Suprapubic skin (tissue), 4 donors: ENCODE data around the gene ASXL3. TPM values are rescaled to one million over a fixed set of nuclear protein-coding genes. Genes with fewer than 3 reads are reported as not detected.

Experiments used
- DNase-seq, 2 donors: peaks; one replicate each; pipeline ENCODE4 v3.0.0-alpha.2; 2019; ENCODE audit warnings: low spot score in 2 of 2
- H3K27ac ChIP-seq: fragments of 200-600 bp; sonication (generic); one replicate; pipeline ENCODE4 v1.5.1; 2019
- H3K27me3 ChIP-seq: fragments of 200-600 bp; sonication (generic); one replicate; pipeline ENCODE4 v1.5.1; 2019
- H3K36me3 ChIP-seq: fragments of 200-600 bp; sonication (generic); one replicate; pipeline ENCODE4 v1.5.1; 2019
- H3K4me1 ChIP-seq: fragments of 200-600 bp; sonication (generic); one replicate; pipeline ENCODE4 v1.5.1; 2019
- H3K4me3 ChIP-seq: fragments of 200-600 bp; sonication (generic); one replicate; pipeline ENCODE4 v1.5.1; 2019; ENCODE audit warnings: mild to moderate bottlenecking
- H3K9me3 ChIP-seq: fragments of 200-600 bp; sonication (generic); one replicate; pipeline ENCODE4 v1.5.1; 2019
- CTCF ChIP-seq, 2 donors: fragments of 200-600 bp in 1 of 2; fragments of 450-650 bp in 1 of 2; sonication (generic) in 1 of 2; IDR thresholded peaks; one replicate each; pipeline ENCODE4 v1.5.1; 2016 to 2019; ENCODE audit warnings: antibody characterized with exemption in 2 of 2, mild to moderate bottlenecking in 1 of 2, moderate library complexity in 1 of 2
- EP300 ChIP-seq: sonication (generic); formaldehyde crosslinking; IDR thresholded peaks from one replicate; pipeline ENCODE4 v1.6.1; 2017; ENCODE audit warnings: antibody characterized with exemption
- POLR2A ChIP-seq, 2 donors: fragments of 450-650 bp; IDR thresholded peaks; one replicate each; pipeline ENCODE4 v1.6.1; 2017; ENCODE audit warnings: antibody characterized with exemption in 2 of 2, mild to moderate bottlenecking in 2 of 2, moderate library complexity in 2 of 2
- POLR2AphosphoS5 ChIP-seq, 3 donors: sonication (generic); formaldehyde crosslinking; IDR thresholded peaks; one replicate each; pipeline ENCODE4 v1.6.1; 2017; ENCODE audit warnings: antibody characterized with exemption in 3 of 3
- WGBS: methylation state at CpG from one replicate; pipeline ENCODE4 v1.1.5; 2018; 5-methylcytosine and 5-hydroxymethylcytosine counted together
- total RNA-seq, 4 donors: library from RNA; depleted of rRNA; stranded (reverse); fragments of >200 nt; gene quantifications; one replicate each; pipeline ENCODE4 v1.1.0, GENCODE V29; 2016

ASXL3 gene
- total RNA-seq, 4 donors from 2014 or later = 0.10 to 2.0 (median 0.70) TPM

GRCh38 chr18:33710269-33710668, 132.2 kb downstream of the ASXL3 start:
- Histone ChIP-seq H3K4me1 (no peaks in the 10 kb centered on the region), H3K27ac (no peak overlapping the region), H3K36me3 (no peaks in the 10 kb centered on the region), H3K27me3 (no peaks in the 10 kb centered on the region), H3K9me3 (no peaks in the 10 kb centered on the region), H3K4me3 (no peak overlapping the region)
- WGBS = 75% methylated on average over 2 of the region's 2 CpGs
- TF ChIP-seq POLR2AphosphoS5 (IDR thresholded peaks at IDR 0.05) (no peak), POLR2A (IDR thresholded peaks at IDR 0.05) (no peak)
- no peak for DNase-seq

- WGBS = 81% methylated on average over 2 of the region's 2 CpGs
- TF ChIP-seq POLR2AphosphoS5 (IDR thresholded peaks at IDR 0.05) (no peak), CTCF (IDR thresholded peaks at IDR 0.05) (no peak), EP300 (no peak), POLR2A (IDR thresholded peaks at IDR 0.05) (no peak)
Observed at GRCh38 chr18:33711514-33711913, 133.5 kb downstream of the ASXL3 start.

GRCh38 chr18:33712719-33713118, 134.7 kb downstream of the ASXL3 start:
- H3K36me3 ChIP-seq = no peaks in the 10 kb centered on the region
- H3K27ac ChIP-seq = no peak overlapping the region
- H3K27me3 ChIP-seq = no peaks in the 10 kb centered on the region
- no peaks in the 10 kb centered on the region for H3K9me3 ChIP-seq
- WGBS = 80% methylated on average over 4 of the region's 4 CpGs
- H3K4me1 ChIP-seq = no peaks in the 10 kb centered on the region
- no peak for DNase-seq
- TF ChIP-seq CTCF (IDR thresholded peaks at IDR 0.05) (no peak), POLR2AphosphoS5 (IDR thresholded peaks at IDR 0.05) (no peak), POLR2A (IDR thresholded peaks at IDR 0.05) (no peak), EP300 (no peak)
- no peak overlapping the region for H3K4me3 ChIP-seq

More at GRCh38 chr18:33711514-33711913, 133.5 kb downstream of the ASXL3 start:
- Histone ChIP-seq H3K4me1 (no peaks in the 10 kb centered on the region), H3K9me3 (no peaks in the 10 kb centered on the region), H3K4me3 (no peak overlapping the region), H3K27me3 (no peaks in the 10 kb centered on the region), H3K36me3 (no peaks in the 10 kb centered on the region), H3K27ac (no peak overlapping the region)
- DNase-seq = no peak

- no peaks in the 10 kb centered on the region for H3K4me1 ChIP-seq
- TF ChIP-seq CTCF (IDR thresholded peaks at IDR 0.05) = no peak
- TF ChIP-seq POLR2AphosphoS5 (IDR thresholded peaks at IDR 0.05) = no peak
- TF ChIP-seq EP300 = no peak
- no peak for TF ChIP-seq POLR2A (IDR thresholded peaks at IDR 0.05)
- no peaks in the 10 kb centered on the region for H3K9me3 ChIP-seq
- no peak overlapping the region for H3K4me3 ChIP-seq
- no peak for DNase-seq
- no peaks in the 10 kb centered on the region for H3K36me3 ChIP-seq
- WGBS = 74% methylated on average over 4 of the region's 4 CpGs
- H3K27me3 ChIP-seq = no peaks in the 10 kb centered on the region
- no peak overlapping the region for H3K27ac ChIP-seq
Observed at GRCh38 chr18:33716061-33716683, 138.2 kb downstream of the ASXL3 start.

GRCh38 chr18:33717339-33717738, 139.3 kb downstream of the ASXL3 start:
- Histone ChIP-seq H3K9me3 (no peaks in the 10 kb centered on the region), H3K4me3 (no peak overlapping the region), H3K27ac (no peak overlapping the region), H3K27me3 (no peaks in the 10 kb centered on the region), H3K36me3 (no peaks in the 10 kb centered on the region), H3K4me1 (no peaks in the 10 kb centered on the region)
- 75% methylated on average over 2 of the region's 2 CpGs for WGBS
- no peak for TF ChIP-seq POLR2A (IDR thresholded peaks at IDR 0.05)
- no peak for TF ChIP-seq POLR2AphosphoS5 (IDR thresholded peaks at IDR 0.05)
- TF ChIP-seq CTCF (IDR thresholded peaks at IDR 0.05) = no peak
- TF ChIP-seq EP300 = no peak
- no peak for DNase-seq

GRCh38 chr18:33720133-33720532, 142.1 kb downstream of the ASXL3 start:
- no peak for DNase-seq
- TF ChIP-seq EP300 (no peak), POLR2A (IDR thresholded peaks at IDR 0.05) (no peak), CTCF (IDR thresholded peaks at IDR 0.05) (no peak), POLR2AphosphoS5 (IDR thresholded peaks at IDR 0.05) (no peak)
- H3K9me3 ChIP-seq = no peaks in the 10 kb centered on the region
- no peaks in the 10 kb centered on the region for H3K27me3 ChIP-seq
- WGBS = 80% methylated on average over 2 of the region's 2 CpGs
- no peak overlapping the region for H3K4me3 ChIP-seq
- no peaks in the 10 kb centered on the region for H3K4me1 ChIP-seq
- H3K27ac ChIP-seq = no peak overlapping the region
- H3K36me3 ChIP-seq = no peaks in the 10 kb centered on the region
